Measurements from ENCODE around the gene MPL.

MPL gene

GRCh38 chr1:43327549-43328292 lies 9.9 kb upstream of the MPL start:
- no peak for DNase-seq

DNA sequence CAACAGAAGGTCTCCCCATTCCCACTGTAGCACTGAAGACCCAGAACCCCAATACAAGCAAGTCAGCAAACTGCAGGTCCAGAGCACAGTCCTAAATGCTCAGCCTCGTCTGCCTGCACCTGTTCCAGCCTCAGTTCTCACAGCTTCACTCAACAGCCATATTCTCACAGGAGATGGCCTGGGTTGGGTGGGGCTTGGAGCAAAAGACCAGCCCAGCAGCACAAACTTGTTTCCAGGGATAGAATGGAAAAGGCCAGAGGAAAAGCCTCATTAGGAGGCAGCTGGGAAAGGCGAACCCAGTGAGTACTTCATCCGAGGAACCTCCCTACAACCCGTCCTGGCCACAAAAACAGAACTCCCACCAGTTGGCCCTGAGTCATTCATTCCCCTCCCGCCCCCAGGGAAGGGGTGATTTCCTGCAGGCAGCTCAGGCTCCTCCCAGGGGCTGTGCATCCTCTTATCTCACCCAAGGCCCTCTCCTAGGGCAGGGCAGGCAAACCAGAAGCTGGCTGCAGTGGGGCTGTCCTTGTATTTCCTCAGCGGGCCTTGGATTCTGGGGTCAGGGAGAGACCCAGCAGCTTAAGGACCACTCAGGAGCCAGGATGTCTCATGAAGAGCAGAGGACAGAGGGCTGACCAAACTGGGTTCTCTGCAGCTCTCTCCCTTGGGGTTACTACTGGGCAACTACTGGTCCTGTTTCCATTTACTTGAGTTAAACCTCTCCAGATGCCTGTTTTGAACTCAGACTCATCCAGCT lies 7.4 kb upstream of the MPL start:
- peak; percentile 81 to 84 for DNase-seq

- no peak for DNase-seq
Observed at GRCh38 chr1:43331688-43332087, 5.9 kb upstream of the MPL start.

DNA sequence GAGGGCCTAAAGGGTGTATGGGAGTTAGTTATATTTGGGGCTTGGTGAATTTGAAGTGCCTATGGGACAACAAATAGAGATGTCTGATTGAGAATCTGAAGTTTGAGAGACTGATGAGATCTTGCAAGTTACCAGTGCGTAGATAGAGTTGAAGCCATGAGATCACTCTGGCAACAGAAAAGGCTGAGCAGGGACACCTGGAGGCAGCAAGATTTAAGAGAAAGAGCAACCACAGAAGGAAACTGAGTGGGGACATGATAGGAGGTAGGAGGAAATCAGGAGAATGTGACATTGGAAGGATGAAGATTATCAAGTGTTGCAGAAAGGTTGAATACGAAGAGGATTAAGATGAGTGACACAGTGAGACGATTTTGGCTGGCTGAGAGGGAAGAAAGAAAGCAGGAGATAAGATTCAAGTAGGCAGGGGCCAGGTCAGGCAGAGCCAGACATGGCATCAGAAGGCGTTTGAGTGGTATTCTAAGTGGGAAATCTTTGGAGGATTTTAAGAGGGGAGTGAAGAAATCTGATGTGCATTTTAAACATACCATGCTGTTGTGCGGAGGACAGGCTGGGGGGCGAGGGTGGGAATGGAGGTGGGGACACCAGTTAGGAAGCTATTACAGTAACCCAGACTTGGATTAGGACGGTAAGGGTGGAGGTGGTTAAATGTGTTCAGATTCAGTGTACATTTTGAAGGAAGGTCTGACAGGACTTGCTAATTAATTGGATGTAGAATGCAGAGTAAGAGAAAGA lies 3.0 kb upstream of the MPL start:
- DNase-seq: no peak

GRCh38 chr1:43338001-43338400 lies 383 bp downstream of the MPL start:
- no peak for DNase-seq

- DNase-seq: no peak
Observed at GRCh38 chr1:43339584-43340232, 2.1 kb downstream of the MPL start.

- no peak for DNase-seq
Observed at GRCh38 chr1:43340559-43340958, 2.9 kb downstream of the MPL start.

GRCh38 chr1:43344267-43344850 lies 6.7 kb downstream of the MPL start:
- DNase-seq: no peak

DNA sequence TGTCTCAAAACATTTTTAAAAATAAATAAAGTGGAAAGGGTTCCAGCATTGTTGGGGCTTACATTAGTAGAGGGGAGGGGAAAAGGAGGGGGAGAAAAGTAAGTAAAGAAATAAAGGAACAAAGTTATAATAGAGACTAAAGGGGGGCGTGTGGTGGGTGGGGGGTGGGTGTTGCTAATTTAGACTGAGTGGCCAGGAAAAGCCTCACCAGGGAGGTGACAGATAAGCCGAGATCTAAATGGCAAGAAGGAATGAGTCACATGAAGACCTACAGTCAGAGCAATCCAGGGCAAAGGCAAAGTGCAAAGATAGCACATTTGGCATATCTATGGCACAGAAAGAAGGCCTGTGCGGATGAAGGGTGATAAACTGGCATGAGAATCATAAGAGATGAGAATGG lies 7.5 kb downstream of the MPL start:
- no peak for DNase-seq

- DNase-seq: no peak
Observed at GRCh38 chr1:43346636-43347035, 9.0 kb downstream of the MPL start.

GRCh38 chr1:43348343-43348808 lies 10.8 kb downstream of the MPL start:
- no peak for DNase-seq

- peak; percentile 60 to 71 for DNase-seq
Observed at GRCh38 chr1:43348809-43349593, 11.4 kb downstream of the MPL start.

- DNase-seq: no peak
Observed at GRCh38 chr1:43349594-43350306, 12.1 kb downstream of the MPL start.

DNA sequence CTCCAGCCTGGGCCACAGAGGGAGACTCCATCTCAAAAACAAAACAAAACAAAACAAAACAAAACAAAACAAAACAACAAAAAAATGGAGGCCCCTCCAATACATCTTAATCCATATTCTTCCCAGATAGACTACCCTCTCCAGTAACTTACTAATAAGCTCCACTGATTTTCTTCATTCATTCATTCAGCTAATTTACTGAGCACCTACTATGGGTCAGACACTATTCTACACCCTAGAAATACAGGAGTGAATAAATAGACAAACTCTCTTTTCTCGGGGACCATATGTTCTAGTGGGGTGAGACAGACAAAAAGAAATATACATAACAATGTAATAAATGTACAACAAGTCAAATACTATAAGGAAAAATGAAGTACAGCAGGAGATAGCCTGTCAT lies 13.4 kb downstream of the MPL start:
- no peak for DNase-seq

- DNase-seq: no peak
Observed at GRCh38 chr1:43351421-43352350, 14.1 kb downstream of the MPL start.

DNA sequence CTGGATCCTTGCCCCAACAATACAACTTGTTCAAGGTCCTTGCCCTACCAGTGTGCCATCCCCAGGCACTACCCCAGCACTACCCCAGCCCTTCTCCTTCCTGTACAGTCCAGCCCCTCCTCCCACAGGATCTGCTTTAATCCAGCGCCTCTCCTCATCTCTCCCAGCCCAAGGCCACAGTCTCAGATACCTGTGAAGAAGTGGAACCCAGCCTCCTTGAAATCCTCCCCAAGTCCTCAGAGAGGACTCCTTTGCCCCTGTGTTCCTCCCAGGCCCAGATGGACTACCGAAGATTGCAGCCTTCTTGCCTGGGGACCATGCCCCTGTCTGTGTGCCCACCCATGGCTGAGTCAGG lies 14.7 kb downstream of the MPL start:
- no peak for DNase-seq

GRCh38 chr1:43352881-43353280 lies 15.3 kb downstream of the MPL start:
- no peak for DNase-seq

DNA sequence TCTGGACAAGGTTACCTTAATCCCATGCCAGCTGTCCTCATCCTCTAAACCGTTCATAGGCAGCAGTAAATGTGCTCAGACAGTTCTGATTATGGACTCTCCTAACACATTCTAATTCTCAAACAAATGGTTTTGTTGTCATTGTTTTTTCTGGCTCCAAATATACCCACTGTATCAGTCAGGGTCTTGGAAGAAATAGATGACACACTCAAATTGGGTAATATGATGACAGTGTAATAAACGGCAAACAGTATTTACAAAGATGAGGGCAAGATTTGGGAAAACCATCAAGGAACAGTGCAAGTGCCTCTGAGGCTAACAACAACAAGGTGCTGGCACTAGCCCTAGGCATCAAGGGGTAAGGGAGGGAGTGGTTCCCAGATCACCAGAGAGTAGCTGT lies 16.9 kb downstream of the MPL start:
- DNase-seq: no peak

DNA sequence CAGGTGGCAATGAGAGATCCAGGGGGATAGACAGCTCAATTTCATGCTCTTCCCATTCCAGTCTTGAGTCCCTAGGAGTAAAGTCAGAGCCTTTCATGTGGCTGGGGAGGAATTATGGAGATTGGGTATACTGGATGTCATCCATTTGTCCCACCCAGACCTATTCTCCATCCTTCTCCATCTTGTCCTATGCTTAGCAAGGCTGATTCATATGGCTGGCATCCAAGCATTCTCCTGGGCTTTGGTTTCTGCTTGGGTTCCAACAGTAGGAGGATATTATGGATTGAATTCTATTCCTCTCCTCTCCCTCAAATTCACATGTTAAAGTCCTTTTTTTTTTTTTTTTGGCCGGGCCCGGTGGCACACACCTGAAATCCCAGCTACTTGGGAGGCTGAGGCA lies 17.3 kb downstream of the MPL start:
- DNase-seq: no peak

DNA sequence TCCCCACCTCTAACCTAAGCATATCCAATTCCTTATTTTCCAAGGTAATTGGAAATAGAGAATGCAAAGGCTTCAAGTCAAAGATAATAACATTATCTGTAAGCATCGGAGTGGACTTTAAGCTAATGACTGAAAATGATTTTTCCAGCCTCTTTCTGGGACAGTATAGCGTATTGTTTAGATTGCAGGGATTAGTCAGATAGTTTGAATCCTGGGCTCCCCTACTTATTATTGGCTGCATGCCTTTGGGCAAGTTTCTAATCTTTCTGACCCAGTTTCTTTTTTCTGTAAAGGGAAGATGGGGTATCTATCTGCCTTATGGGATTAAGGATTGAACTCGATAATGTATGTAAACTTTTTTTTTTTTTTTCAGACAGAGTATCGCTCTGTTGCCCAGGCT lies 19.6 kb downstream of the MPL start:
- no peak for DNase-seq
